ENCODE data around the gene RHOH. TPM values are rescaled to one million over a fixed set of nuclear protein-coding genes. Genes with fewer than 3 reads are reported as not detected.

The RHOH gene
- total RNA-seq, 1 experiment from 2014 or later: not detected

DNA sequence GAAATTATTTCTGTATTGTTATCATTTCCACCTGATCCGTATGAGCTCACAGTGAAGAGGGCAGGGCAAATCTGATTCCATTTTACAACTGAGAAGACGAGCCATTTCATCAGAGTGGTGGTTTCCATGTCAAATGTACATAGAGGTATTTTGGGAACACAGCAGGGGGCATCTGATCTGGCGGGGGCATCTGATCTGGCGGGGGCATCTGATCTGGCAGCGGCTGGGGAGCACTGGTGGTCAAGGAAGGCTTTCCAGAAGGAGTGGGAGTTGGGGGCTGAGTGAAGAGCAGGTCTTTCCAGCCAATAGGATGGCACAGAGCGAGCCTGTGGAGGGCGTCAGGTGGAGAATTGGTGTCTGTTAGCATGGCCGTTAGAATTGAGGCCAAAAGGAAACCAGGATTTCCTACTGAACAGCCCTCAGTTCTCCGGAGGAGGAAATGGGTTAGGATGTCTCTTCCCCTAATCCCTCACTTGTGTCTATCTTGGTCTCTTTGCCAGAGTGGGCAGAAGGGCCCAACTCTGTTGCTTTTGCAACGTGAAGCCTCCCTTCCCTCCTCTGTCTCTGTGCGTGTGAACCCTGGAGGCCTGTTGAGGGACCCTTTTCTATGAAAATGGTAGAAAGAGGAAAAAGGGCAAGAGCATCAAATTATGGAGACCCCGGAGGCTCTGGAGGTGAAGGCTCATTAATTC lies 41.3 kb downstream of the RHOH start:
- DNase-seq (ENCODE audit: low spot score): no peak

- peak; percentile 71 for DNase-seq (ENCODE audit: low spot score)
Measured at GRCh38 chr4:40238700-40239548, 42.1 kb downstream of the RHOH start.

- no peak for DNase-seq (ENCODE audit: low spot score)
Measured at GRCh38 chr4:40240040-40240653, 43.3 kb downstream of the RHOH start.

- no peak for DNase-seq (ENCODE audit: low spot score)
Measured at GRCh38 chr4:40241026-40241425, 44.2 kb downstream of the RHOH start.

GRCh38 chr4:40241941-40242340 lies 45.1 kb downstream of the RHOH start:
- DNase-seq (ENCODE audit: low spot score): no peak

GRCh38 chr4:40243386-40243948 lies 46.6 kb downstream of the RHOH start:
- no peak for DNase-seq (ENCODE audit: low spot score)

- DNase-seq (ENCODE audit: low spot score): no peak
Measured at GRCh38 chr4:40244606-40245005, 47.8 kb downstream of the RHOH start.

DNA sequence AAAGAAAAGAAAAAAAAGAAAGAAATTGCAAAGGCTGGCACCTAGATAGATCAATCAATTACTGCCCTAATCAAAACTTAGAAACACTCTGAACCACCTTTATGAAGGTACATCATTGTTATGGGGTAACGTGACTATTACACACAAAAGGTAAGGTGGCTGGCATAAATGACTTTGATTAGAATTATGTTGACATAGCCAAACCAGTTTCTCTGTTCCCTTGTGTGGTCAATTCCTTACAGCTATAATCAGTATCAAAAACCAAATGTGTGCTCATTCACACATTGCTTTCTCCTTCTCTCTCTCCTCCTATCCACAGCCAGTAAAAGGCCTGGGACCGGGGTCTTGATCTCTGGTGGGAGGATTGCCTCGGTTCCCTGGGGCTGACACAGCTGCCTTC lies 48.7 kb downstream of the RHOH start:
- no peak for DNase-seq (ENCODE audit: low spot score)

DNA sequence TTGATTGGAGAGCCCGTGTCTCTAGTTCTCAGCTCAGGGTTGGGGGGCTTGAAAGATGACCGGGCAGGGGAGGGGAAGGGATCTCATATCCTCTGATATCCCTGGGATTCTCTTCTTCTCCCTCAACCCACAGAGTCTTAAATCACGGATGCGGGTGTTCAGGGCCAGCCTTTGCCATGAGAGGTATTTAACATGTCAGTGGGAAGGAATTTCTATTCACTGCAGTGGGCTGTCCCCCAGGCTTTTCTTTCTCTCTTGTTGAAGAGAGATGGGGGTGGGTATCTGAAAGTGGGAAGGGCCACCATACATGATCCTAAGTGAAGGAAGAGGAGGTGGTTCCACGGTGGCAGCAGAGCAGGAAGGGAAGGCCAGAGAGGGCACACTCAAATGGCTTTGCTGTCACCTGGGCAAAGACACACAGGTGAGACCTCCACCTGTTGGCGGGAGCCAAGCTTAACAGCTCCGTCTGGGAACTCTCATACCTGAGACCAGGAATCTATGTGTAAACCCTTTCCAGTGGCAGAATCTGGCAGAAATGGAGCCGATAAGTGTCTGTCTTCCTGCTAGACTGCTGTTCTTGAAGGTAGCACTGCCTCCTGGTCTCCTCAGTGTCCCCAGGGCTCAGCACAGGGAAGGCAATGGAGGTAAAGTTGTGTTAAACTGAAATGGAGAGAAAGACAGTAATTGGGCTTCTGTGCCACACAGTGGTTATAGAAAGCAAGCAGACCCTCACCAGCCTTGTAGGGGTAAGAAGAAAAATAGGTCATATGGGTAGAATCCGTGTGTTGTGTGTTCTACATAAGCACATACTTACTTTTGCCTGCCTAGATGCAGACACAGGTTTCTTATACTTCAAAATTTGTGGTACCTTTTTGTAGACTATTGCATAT lies 49.4 kb downstream of the RHOH start:
- DNase-seq (ENCODE audit: low spot score): no peak

DNA sequence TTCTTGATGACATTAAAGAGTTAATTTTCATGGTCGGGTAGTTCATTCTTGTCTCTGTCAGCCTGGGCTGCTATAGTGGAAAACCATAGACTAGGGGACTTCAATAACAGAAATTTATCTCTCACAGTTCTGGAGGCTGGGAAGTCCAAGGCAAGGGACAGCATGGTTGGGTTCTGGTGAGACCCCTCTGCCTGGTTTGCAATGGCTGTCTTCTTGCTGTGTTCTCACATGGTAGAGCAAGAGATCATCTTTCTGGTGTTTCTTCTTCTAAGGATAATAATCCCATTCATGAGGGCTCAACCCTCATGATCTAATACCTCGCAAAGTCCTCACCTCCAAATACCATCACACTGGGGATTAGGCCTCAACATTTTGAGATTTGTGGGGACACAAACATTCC lies 50.1 kb downstream of the RHOH start:
- DNase-seq (ENCODE audit: low spot score): no peak

GRCh38 chr4:40247350-40247749 lies 50.5 kb downstream of the RHOH start:
- no peak for DNase-seq (ENCODE audit: low spot score)

DNA sequence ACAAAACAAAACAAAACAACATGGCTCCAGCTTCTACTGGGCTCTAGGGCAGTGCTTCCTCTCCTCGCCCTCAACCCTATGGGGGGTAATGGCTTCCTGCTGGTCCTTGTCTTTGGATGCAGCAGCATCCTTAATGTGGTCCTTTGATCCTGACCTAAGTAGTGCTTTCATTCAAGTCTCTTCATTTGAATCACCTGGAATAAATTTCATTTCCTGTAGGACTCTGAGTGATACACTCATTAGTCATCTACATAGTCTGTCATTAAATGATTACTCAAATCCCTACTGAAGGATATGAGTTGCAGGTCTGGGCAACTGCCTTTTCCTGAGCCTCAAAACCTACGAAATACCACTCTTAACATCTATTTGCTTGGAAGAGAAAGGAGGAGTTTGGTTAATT lies 54.5 kb downstream of the RHOH start:
- DNase-seq (ENCODE audit: low spot score): no peak

- no peak for DNase-seq (ENCODE audit: low spot score)
Measured at GRCh38 chr4:40253906-40254305, 57.1 kb downstream of the RHOH start.

GRCh38 chr4:40254608-40255392 lies 58.0 kb downstream of the RHOH start:
- peak; percentile 78 for DNase-seq (ENCODE audit: low spot score)

DNA sequence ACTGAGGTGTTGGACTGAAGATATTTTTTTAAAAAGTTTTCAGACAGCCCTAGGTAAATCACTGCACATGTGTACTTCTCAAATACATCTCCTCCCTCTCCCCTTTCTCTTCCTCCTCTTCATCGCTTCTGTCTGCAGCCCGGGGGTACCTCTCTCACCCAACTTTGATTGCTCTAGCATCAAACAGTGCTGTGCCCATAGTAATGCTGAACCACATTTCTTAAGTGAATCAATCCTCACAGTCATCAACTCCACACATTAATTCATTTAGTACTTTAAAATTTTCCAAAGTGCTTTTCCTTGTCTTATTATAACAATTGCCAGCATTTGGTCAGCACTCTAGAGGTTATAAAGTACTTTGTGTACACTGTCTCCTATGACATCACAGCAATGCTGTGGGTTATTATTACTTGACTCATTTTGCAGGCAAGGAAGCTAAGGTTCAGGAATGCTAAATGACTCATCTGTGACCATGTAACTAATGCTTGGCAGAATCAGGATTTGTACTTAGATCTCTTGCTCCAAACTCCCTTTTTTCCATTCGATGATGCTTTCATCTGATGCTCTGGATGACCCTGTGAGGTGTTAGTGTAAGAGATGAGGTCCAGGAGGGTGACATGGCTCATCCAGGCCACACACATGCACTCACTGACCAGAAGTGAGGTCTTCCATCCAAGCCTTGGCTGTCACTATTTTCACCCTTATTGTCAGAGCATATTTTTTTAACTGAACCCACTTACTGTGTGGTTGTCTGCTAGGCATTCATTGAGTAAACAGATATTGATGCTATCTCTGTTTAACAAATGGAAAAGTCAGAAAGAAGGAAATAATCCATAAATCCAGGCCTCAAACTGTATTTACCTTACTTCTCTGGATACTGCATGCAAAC lies 58.8 kb downstream of the RHOH start:
- peak; percentile 99 for DNase-seq (ENCODE audit: low spot score)

- DNase-seq (ENCODE audit: low spot score): peak; percentile 26
Measured at GRCh38 chr4:40256329-40256728, 59.5 kb downstream of the RHOH start.

- DNase-seq (ENCODE audit: low spot score): no peak
Measured at GRCh38 chr4:40256817-40257216, 60.0 kb downstream of the RHOH start.

DNA sequence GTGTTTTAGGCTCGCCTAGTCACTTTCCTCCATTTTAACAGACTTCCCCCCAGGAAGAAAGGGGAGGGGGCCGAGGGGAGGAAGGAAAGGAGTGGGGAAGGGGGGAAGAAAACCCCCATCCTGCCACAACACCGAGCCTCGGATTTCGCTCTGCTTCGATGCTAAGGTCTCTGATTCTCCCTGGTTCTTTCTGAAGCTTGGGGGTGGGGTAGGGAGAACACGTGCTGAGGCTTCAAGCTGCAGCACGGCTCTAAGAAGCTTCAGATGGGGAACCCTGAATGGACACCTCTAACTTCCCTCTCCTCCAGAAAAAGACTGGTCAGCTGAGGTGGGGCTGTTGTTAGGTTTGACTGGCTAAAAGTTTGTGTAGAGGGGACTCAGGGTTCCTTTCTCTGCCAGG lies 61.8 kb downstream of the RHOH start:
- no peak for DNase-seq (ENCODE audit: low spot score)

- no peak for DNase-seq (ENCODE audit: low spot score)
Measured at GRCh38 chr4:40261231-40262076, 64.6 kb downstream of the RHOH start.
